Measurements from ENCODE around the gene FLAD1. TPM values are rescaled to one million over a fixed set of nuclear protein-coding genes. Genes with fewer than 3 reads are reported as not detected.
A peak's percentile ranks its signal among the peaks of the same experiment; 100 is the strongest.

Gene FLAD1
- total RNA-seq, 1 donor from 2014 or later = 31.2 TPM

GRCh38 chr1:154962156-154962749 is 20.9 kb upstream of the FLAD1 start:
- peak overlapping the region; percentile 95 to 97 for H3K27ac ChIP-seq
- peak overlapping the region; percentile 97 for H3K4me3 ChIP-seq
- H3K27me3 ChIP-seq = no peaks in the 10 kb centered on the region
- peaks cover 42 to 66% of the 10 kb centered on the region in 2 donors for H3K36me3 ChIP-seq
- no peak for DNase-seq (ENCODE audit: low spot score in 2 of 2)
- peaks cover 3 to 21% of the 10 kb centered on the region in 2 donors for H3K4me1 ChIP-seq
- intact Hi-C loops (cut with DNase I) = loop anchor here (1.0 kb wide), 1 partner anchor 8 kb away; the partner anchor contains the start of gene SHC1
- no peaks in the 10 kb centered on the region for H3K9me3 ChIP-seq
- TF ChIP-seq, protein P1, sequence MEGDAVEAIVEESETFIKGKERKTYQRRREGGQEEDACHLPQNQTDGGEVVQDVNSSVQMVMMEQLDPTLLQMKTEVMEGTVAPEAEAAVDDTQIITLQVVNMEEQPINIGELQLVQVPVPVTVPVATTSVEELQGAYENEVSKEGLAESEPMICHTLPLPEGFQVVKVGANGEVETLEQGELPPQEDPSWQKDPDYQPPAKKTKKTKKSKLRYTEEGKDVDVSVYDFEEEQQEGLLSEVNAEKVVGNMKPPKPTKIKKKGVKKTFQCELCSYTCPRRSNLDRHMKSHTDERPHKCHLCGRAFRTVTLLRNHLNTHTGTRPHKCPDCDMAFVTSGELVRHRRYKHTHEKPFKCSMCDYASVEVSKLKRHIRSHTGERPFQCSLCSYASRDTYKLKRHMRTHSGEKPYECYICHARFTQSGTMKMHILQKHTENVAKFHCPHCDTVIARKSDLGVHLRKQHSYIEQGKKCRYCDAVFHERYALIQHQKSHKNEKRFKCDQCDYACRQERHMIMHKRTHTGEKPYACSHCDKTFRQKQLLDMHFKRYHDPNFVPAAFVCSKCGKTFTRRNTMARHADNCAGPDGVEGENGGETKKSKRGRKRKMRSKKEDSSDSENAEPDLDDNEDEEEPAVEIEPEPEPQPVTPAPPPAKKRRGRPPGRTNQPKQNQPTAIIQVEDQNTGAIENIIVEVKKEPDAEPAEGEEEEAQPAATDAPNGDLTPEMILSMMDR (IDR thresholded peaks at IDR 0.05) = no peak

DNA sequence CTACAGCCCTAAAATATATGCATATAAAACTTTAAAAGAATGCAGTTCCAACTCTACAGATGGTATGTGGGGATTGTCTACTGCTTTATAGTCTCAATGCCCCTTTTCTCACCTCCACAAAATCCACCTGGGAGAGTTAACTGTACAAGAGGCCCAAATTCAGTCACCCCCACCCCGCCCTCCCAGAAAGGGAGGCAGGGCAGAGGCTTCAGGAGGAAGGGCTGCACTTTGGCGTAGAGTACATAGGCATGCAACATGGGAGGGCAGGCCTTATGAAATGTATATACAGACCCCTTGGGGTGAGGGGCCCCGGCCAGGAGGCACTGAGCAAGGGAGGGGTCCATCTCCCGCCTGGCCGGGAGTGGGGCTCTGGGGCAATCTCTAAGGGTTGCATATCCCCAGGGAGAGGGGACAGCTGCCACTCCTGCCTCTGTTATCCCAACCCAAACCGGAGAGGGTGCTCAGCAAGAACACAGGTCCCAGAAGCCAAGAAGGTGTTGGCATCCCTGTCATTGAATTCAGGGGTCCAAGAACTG is 20.3 kb upstream of the FLAD1 start:
- TF ChIP-seq, protein P1 (IDR thresholded peaks at IDR 0.05) = no peak
- Histone ChIP-seq H3K27me3 (no peaks in the 10 kb centered on the region), H3K27ac (peak overlapping the region; percentile 95 to 97), H3K36me3 (peaks cover 48 to 72% of the 10 kb centered on the region in 2 donors), H3K4me3 (peak overlapping the region; percentile 97), H3K9me3 (no peaks in the 10 kb centered on the region), H3K4me1 (peaks cover 3 to 19% of the 10 kb centered on the region in 2 donors)
- no peak for DNase-seq (ENCODE audit: low spot score in 2 of 2)
- intact Hi-C loops (cut with DNase I) = loop anchor here (1.0 kb wide), 1 partner anchor 7 kb away; the partner anchor contains the start of gene SHC1

DNA sequence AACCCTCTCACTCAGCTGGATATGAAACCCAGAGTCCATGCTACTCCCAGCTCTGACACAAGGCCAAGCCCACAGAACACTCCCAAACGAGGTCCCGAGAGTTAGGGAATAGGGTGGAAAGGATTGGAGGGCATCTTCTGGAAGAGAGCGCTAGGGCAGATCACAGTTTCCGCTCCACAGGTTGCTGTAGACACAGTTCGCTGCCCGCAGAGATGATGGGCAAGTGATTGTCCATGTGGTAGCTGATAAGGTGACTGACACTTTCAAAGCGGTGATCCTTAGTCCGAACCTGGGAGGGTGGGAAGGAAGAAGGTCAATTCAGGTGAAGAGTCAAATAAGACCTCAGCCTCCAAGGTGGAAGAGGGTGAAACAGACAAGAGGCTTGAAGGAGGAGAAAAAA is 19.5 kb upstream of the FLAD1 start:
- no peak overlapping the region for H3K4me3 ChIP-seq
- H3K36me3 ChIP-seq = peaks cover 49 to 72% of the 10 kb centered on the region in 2 donors
- TF ChIP-seq, protein P1 (IDR thresholded peaks at IDR 0.05) = no peak
- DNase-seq (ENCODE audit: low spot score in 2 of 2) = no peak
- no peaks in the 10 kb centered on the region for H3K9me3 ChIP-seq
- H3K27ac ChIP-seq = no peak overlapping the region
- intact Hi-C loops (cut with DNase I) = no loop called here
- peaks cover 3 to 19% of the 10 kb centered on the region in 2 donors for H3K4me1 ChIP-seq
- H3K27me3 ChIP-seq = no peaks in the 10 kb centered on the region

DNA sequence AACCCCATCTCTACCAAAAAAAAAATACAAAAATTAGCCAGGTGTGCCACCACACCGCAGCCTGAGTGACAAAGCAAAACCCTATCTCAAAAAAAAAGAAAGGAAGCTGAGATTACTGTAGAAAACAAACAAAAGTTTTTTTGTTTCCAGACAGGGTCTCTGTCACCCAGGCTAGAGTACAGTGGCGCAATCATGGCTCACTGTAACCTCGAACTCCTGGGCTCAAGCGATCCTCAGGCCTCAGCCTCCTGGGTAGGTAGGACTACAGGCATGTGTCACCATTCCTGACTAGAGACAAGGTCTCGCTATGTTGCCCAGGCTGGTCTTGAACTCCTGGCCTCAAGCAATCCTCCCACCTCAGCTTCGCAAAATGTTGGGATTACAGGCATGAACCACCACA is 18.8 kb upstream of the FLAD1 start:
- peaks cover 3 to 23% of the 10 kb centered on the region in 2 donors for H3K4me1 ChIP-seq
- TF ChIP-seq, protein P1 (IDR thresholded peaks at IDR 0.05) = no peak
- H3K27ac ChIP-seq = no peak overlapping the region
- no peak overlapping the region for H3K4me3 ChIP-seq
- no peak for DNase-seq (ENCODE audit: low spot score in 2 of 2)
- peaks cover 44 to 66% of the 10 kb centered on the region in 2 donors for H3K36me3 ChIP-seq
- intact Hi-C loops (cut with DNase I) = no loop called here
- H3K27me3 ChIP-seq = no peaks in the 10 kb centered on the region
- H3K9me3 ChIP-seq = no peaks in the 10 kb centered on the region

- peak overlapping the region in 1 of 2 donors; percentile 95 for H3K27ac ChIP-seq
- no peaks in the 10 kb centered on the region for H3K27me3 ChIP-seq
- no peak overlapping the region for H3K4me3 ChIP-seq
- no peaks in the 10 kb centered on the region for H3K9me3 ChIP-seq
- intact Hi-C loops (cut with DNase I) = no loop called here
- peaks cover 5 to 26% of the 10 kb centered on the region in 2 donors for H3K4me1 ChIP-seq
- DNase-seq (ENCODE audit: low spot score in 2 of 2) = no peak
- TF ChIP-seq, protein P1 (IDR thresholded peaks at IDR 0.05) = no peak
- peaks cover 42 to 62% of the 10 kb centered on the region in 2 donors for H3K36me3 ChIP-seq
These were observed 17.0 kb upstream of the FLAD1 start for GRCh38 chr1:154966111-154966510.
